Tibial artery (tissue), 4 donors: ENCODE data around the gene POMGNT1.

Experiments
- DNase-seq, 2 donors: peaks; one replicate each; pipeline ENCODE4 v3.0.0-alpha.2; 2019
- H3K27ac ChIP-seq, 2 donors: fragments of 200-600 bp; sonication (generic) in 1 of 2; 1 replicate in 1 of 2; 2 replicates in 1 of 2; pipeline ENCODE4 v1.5.1; 2018 to 2019; ENCODE audit warnings: mild to moderate bottlenecking in 1 of 2
- H3K27me3 ChIP-seq, 2 donors: fragments of 200-600 bp; sonication (generic) in 1 of 2; one replicate each; pipeline versions ENCODE4 v1.5.1 to v1.6.0; 2016 to 2019
- H3K36me3 ChIP-seq, 3 donors: fragments of 200-600 bp; sonication (generic) in 2 of 3; one replicate each; pipeline ENCODE4 v1.5.1; 2016 to 2019; ENCODE audit warnings: mild to moderate bottlenecking in 2 of 3
- H3K4me1 ChIP-seq, 4 donors: fragments of 200-600 bp; sonication (generic) in 2 of 4; 1 replicate in 3 of 4; 2 replicates in 1 of 4; pipeline ENCODE4 v1.5.1; 2016 to 2019
- H3K4me3 ChIP-seq, 2 donors: fragments of 200-600 bp; sonication (generic) in 1 of 2; 1 replicate in 1 of 2; 2 replicates in 1 of 2; pipeline ENCODE4 v1.5.1; 2018 to 2019; ENCODE audit warnings: mild to moderate bottlenecking in 2 of 2
- H3K9me3 ChIP-seq, 3 donors: fragments of 200-600 bp; sonication (generic) in 1 of 3; one replicate each; pipeline ENCODE4 v1.5.1; 2016 to 2019
- intact Hi-C: fragments of 100-400 bp; cut with DNase I; formaldehyde crosslinking; loops from one replicate; pipeline ENCODE4 v1.15.0; 2023; ENCODE audit warnings: low total_unique reads
- TF ChIP-seq, protein P1 (sequence below), 2 experiments: fragments of 200-600 bp in 1 of 2; fragments of 450-650 bp in 1 of 2; IDR thresholded peaks; one replicate each; pipeline ENCODE4 v1.5.1; 2017 to 2019; ENCODE audit warnings: antibody characterized with exemption in 2 of 2, mild to moderate bottlenecking in 1 of 2, moderate library complexity in 1 of 2

Gene POMGNT1

DNA sequence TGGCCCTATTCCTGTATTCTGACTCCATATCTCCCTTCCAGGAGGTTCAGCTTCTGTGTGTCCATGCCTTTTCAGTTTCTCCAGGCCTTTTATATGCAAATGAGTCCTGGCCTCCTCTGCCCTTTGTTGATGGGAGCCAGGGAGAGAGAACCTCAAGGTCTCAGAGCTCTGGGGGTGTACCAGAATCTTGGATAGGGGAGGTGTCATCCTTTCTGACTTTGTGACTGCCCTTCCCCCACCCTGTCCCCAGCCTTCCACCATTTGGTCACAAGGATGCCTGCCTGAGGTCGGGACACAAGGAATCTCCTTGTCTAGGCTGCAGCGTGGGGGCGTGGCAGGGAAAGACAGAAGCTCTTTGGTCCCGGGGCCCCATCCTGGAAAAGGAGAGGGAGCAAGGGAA, 23.5 kb upstream of the POMGNT1 start:
- intact Hi-C loops = no loop called here
- no peak overlapping the region for H3K27ac ChIP-seq

DNA sequence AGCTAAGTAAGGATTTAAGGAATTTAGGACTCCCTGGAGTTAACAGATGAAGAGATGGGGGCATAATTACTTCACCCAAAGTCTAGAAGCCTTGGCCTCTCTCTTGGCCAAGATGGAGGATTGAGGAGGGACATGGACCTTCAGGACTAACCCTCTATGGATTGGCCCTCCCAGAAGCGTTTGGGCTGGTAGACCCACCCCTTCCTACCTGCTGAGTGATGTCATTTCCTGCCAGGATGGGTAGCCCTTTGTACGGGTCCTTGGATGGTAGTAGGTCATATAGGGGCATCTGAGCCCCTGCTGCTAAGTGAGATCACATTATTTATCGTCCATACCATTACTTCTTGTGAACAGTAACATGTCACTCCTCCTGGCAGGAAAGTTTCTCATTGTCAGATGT, 22.6 kb upstream of the POMGNT1 start:
- Histone ChIP-seq H3K27me3 (no peaks in the 10 kb centered on the region), H3K27ac (no peak overlapping the region), H3K36me3 (peaks cover 0 to 24% (median 19%) of the 10 kb centered on the region in 3 donors), H3K4me3 (no peak overlapping the region), H3K4me1 (peaks cover 0 to 3% (median 0%) of the 10 kb centered on the region in 4 donors), H3K9me3 (no peaks in the 10 kb centered on the region)
- intact Hi-C loops = no loop called here
- TF ChIP-seq, protein P1, sequence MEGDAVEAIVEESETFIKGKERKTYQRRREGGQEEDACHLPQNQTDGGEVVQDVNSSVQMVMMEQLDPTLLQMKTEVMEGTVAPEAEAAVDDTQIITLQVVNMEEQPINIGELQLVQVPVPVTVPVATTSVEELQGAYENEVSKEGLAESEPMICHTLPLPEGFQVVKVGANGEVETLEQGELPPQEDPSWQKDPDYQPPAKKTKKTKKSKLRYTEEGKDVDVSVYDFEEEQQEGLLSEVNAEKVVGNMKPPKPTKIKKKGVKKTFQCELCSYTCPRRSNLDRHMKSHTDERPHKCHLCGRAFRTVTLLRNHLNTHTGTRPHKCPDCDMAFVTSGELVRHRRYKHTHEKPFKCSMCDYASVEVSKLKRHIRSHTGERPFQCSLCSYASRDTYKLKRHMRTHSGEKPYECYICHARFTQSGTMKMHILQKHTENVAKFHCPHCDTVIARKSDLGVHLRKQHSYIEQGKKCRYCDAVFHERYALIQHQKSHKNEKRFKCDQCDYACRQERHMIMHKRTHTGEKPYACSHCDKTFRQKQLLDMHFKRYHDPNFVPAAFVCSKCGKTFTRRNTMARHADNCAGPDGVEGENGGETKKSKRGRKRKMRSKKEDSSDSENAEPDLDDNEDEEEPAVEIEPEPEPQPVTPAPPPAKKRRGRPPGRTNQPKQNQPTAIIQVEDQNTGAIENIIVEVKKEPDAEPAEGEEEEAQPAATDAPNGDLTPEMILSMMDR (IDR thresholded peaks at IDR 0.05) = no peak
- no peak for DNase-seq

More for the DNA sequence above, 23.5 kb upstream of the POMGNT1 start:
- TF ChIP-seq, protein P1 (IDR thresholded peaks at IDR 0.05) = no peak
- H3K27me3 ChIP-seq = no peaks in the 10 kb centered on the region
- DNase-seq = no peak
- H3K4me3 ChIP-seq = no peak overlapping the region
- H3K9me3 ChIP-seq = no peaks in the 10 kb centered on the region
- H3K36me3 ChIP-seq = peaks cover 0 to 24% (median 19%) of the 10 kb centered on the region in 3 donors
- H3K4me1 ChIP-seq = peaks cover 0 to 3% (median 0%) of the 10 kb centered on the region in 4 donors

DNA sequence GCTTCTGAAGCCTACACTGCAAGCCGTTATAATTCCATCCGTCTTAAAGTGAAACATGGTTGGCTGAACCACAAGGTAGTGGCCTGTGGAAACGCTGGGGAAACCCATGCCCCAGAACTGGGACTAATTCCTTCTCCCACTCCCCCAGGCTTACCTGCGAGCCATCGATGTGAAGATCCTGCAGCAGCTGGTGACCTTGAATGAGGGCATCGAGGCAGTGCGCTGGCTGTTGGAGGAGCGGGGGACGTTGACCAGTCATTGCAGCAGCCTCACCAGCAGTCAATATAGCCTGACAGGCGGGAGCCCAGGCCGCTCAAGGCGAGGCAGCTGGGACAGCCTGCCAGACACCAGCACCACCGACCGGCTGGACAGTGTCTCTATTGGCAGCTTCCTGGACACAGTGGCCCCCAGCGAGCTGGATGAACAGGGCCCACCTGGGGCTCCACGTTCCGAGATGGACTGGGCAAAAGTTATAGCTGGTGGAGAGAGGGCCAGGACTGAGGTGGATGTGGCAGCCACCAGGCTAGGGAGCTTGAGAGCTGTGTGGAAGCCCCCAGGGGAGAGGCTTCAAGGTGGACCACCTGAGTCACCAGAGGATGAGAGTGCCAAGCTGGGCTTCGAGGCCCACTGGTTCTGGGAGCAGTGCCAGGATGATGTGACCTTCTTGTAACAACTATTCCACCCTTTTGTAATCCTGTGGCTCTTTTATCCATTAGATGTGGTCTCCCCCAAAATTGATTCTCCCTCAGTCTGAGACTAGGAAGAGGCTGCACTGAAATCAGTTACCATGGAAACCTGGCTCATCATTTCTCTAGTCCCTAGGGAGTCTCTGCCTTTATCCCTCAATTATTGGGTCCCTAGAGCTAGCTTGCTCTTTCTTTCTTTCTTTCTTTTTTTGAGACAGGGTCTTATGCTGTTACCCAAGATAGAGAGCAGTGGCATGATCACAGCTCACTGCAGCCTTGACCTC, 21.6 kb upstream of the POMGNT1 start:
- Histone ChIP-seq H3K27me3 (no peaks in the 10 kb centered on the region), H3K4me3 (no peak overlapping the region), H3K9me3 (no peaks in the 10 kb centered on the region), H3K27ac (no peak overlapping the region), H3K4me1 (peaks cover 0 to 3% (median 0%) of the 10 kb centered on the region in 4 donors), H3K36me3 (peaks cover 0 to 24% (median 19%) of the 10 kb centered on the region in 3 donors)
- TF ChIP-seq, protein P1 (IDR thresholded peaks at IDR 0.05) = no peak
- DNase-seq = no peak
- intact Hi-C loops = no loop called here

DNA sequence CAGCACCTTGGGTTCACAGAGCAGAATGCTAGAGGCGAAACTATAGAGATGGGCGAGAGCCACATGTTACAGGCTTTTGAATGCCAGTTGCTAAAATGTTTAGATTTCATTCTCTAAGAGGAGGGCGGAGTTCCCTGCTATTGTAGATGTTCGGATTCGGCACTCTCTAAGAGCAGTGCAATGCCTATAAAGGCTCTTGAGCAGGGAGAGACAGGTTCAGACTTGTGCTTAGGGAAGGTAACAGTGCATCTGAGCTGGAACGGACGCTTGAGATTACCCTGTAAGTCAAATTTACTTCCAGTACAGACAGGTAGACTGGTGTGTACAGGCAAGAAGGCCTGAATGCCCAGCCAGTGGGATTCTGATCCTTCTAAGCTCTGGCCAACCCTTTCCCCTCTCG, 20.2 kb upstream of the POMGNT1 start:
- intact Hi-C loops = no loop called here
- TF ChIP-seq, protein P1 (IDR thresholded peaks at IDR 0.05) = no peak
- Histone ChIP-seq H3K27me3 (no peaks in the 10 kb centered on the region), H3K9me3 (no peaks in the 10 kb centered on the region), H3K27ac (no peak overlapping the region), H3K4me1 (no peaks in the 10 kb centered on the region), H3K36me3 (peaks cover 0 to 24% (median 19%) of the 10 kb centered on the region in 3 donors), H3K4me3 (no peak overlapping the region)
- no peak for DNase-seq

DNA sequence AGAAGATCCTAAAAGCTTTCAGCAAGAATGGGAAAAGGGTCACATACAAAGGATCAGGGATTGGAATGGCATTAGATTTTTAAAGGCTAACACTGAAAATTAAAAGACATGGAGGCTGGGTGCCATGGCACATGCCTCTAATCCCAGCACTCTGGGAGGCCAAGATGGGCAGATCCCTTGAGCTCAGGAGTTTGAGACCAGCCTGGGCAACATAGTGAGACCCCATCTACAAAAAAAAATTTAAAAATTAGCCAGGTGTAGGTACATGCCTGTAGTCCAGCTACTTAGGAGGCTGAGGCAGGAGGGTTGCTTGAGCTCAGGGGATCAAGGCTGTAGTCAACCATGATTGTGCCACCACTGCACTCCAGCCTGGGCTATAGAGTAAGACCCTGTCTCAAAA, 17.3 kb upstream of the POMGNT1 start:
- TF ChIP-seq, protein P1 (IDR thresholded peaks at IDR 0.05) = no peak
- intact Hi-C loops = no loop called here
- no peaks in the 10 kb centered on the region for H3K27me3 ChIP-seq
- no peak overlapping the region for H3K27ac ChIP-seq
- no peaks in the 10 kb centered on the region for H3K4me1 ChIP-seq
- H3K4me3 ChIP-seq = no peak overlapping the region
- peaks cover 0 to 14% (median 9%) of the 10 kb centered on the region in 3 donors for H3K36me3 ChIP-seq
- no peak for DNase-seq
- no peaks in the 10 kb centered on the region for H3K9me3 ChIP-seq
